K562 (cell line): ENCODE results near the gene SLC34A1. TPM values are rescaled to one million over a fixed set of nuclear protein-coding genes. Genes with fewer than 3 reads are reported as not detected.

Source experiments
- CHD2 ChIP-seq: IDR thresholded peaks from 2 replicates; pipeline ENCODE4 v1.6.1; 2011; ENCODE audit warnings: low read depth, low read length
- ERF ChIP-seq: fragments of 450-650 bp; formaldehyde crosslinking; IDR thresholded peaks from 2 replicates; pipeline ENCODE4 v1.4.0; 2020; ENCODE audit warnings: mild to moderate bottlenecking, mixed read lengths
- GATA2 ChIP-seq: sonication (generic); formaldehyde crosslinking; IDR thresholded peaks from 2 replicates; pipeline ENCODE4 v1.4.0; 2020; ENCODE audit warnings: mild to moderate bottlenecking, missing genetic modification reagents
- JUN ChIP-seq, 2 experiments: sonication (generic) in 1 of 2; formaldehyde crosslinking in 1 of 2; IDR thresholded peaks; 2 replicates each; pipeline versions ENCODE4 v1.6.1 to v1.8.0; 2012 to 2022; ENCODE audit warnings: borderline replicate concordance in 2 of 2, mild to moderate bottlenecking in 2 of 2, improper control_type of control experiment in 1 of 2, low read depth in 1 of 2, low read length in 1 of 2, missing genetic modification reagents in 1 of 2
- JUND ChIP-seq, 2 experiments: IDR thresholded peaks; 2 replicates in 1 of 2; 3 replicates in 1 of 2; pipeline ENCODE4 v1.6.1; 2011; ENCODE audit warnings: borderline replicate concordance in 2 of 2, low read depth in 2 of 2, low read length in 2 of 2, improper control_type of control experiment in 1 of 2, missing biosample characterization in 1 of 2, missing genetic modification characterization in 1 of 2, missing genetic modification reagents in 1 of 2
- KHSRP ChIP-seq: fragments of 450-650 bp; IDR thresholded peaks from 2 replicates; pipeline ENCODE4 v1.6.1; 2017
- MCM3 ChIP-seq: fragments of 450-650 bp; IDR thresholded peaks from 2 replicates; pipeline ENCODE4 v1.6.1; 2016
- MED1 ChIP-seq: sonication (generic); formaldehyde crosslinking; IDR thresholded peaks from 2 replicates; pipeline ENCODE4 v1.8.1; 2023; ENCODE audit warnings: missing genetic modification reagents, borderline replicate concordance
- NEUROD1 ChIP-seq: fragments of 150-350 bp; IDR thresholded peaks from 2 replicates; pipeline ENCODE4 v1.6.1; 2014; ENCODE audit warnings: borderline replicate concordance, low read length, low read depth; ENCODE audit not compliant: partially characterized antibody
- NKRF ChIP-seq: fragments of 450-650 bp; IDR thresholded peaks from 2 replicates; pipeline ENCODE4 v1.6.1; 2016; ENCODE audit warnings: borderline replicate concordance
- NR1H2 ChIP-seq: sonication (generic); formaldehyde crosslinking; IDR thresholded peaks from 2 replicates; pipeline ENCODE4 v1.4.0; 2020; ENCODE audit warnings: mild to moderate bottlenecking, missing genetic modification reagents
- POLR2AphosphoS2 ChIP-seq: IDR thresholded peaks from 2 replicates; pipeline ENCODE4 v1.6.1; 2012; ENCODE audit warnings: low read length, improper control_type of control experiment
- PYGO2 ChIP-seq: fragments of 450-650 bp; IDR thresholded peaks from 2 replicates; pipeline ENCODE4 v1.6.1; 2016; ENCODE audit warnings: mild to moderate bottlenecking, missing genetic modification characterization, moderate library complexity, missing compliant biosample characterization
- RBFOX2 ChIP-seq: fragments of 200-400 bp; formaldehyde crosslinking; IDR thresholded peaks from 2 replicates; pipeline ENCODE4 v1.6.1; 2017; ENCODE audit warnings: low read depth, mild to moderate bottlenecking, low read length, moderate library complexity
- RCOR1 ChIP-seq, 2 experiments: IDR thresholded peaks; 2 replicates each; pipeline ENCODE4 v1.6.1; 2012; ENCODE audit warnings: low read depth in 2 of 2, low read length in 2 of 2, borderline replicate concordance in 1 of 2, improper control_type of control experiment in 1 of 2
- SIX5 ChIP-seq, 2 experiments: IDR thresholded peaks; 2 replicates each; pipeline ENCODE4 v1.6.1; 2011; ENCODE audit warnings: low read length in 2 of 2, borderline replicate concordance in 1 of 2, low read depth in 1 of 2, mild to moderate bottlenecking in 1 of 2, moderate library complexity in 1 of 2; ENCODE audit not compliant: insufficient read depth in 1 of 2
- SPI1 ChIP-seq: IDR thresholded peaks from 2 replicates; pipeline ENCODE4 v1.6.1; 2011; ENCODE audit warnings: low read depth, low read length, control low read depth, borderline replicate concordance
- TBL1XR1 ChIP-seq, 2 experiments: IDR thresholded peaks; 2 replicates each; pipeline ENCODE4 v1.6.1; 2012; ENCODE audit warnings: improper control_type of control experiment in 2 of 2, low read length in 2 of 2, mild to moderate bottlenecking in 1 of 2
- ZFX ChIP-seq: sonication (generic); formaldehyde crosslinking; IDR thresholded peaks from 2 replicates; pipeline ENCODE4 v1.8.0; 2022; ENCODE audit warnings: mild to moderate bottlenecking, missing genetic modification reagents, moderate library complexity
- ZKSCAN1 ChIP-seq: fragments of 150-350 bp; IDR thresholded peaks from 2 replicates; pipeline ENCODE4 v1.6.1; 2016; ENCODE audit warnings: low read depth, low read length
- ZSCAN29 ChIP-seq: fragments of 450-650 bp; IDR thresholded peaks from 2 replicates; pipeline ENCODE4 v1.6.1; 2017
- polyA plus RNA-seq, 8 experiments: library from polyadenylated mRNA; depleted of rRNA in 4 of 8; stranded (reverse) in 5 of 8; unstranded in 3 of 8; fragments of >200 nt; fragmentation: Nextera tagmentation in 2 of 8; fragmentation: Illumina TruSeq in 1 of 8; extraction: Ambion mirVana in 2 of 8; extraction: Trizol in 1 of 8; gene quantifications; 2 replicates each; pipeline versions ENCODE4 v1.2.1 to v1.2.3, GENCODE V29; 2011 to 2014; ENCODE audit warnings: inconsistent platforms in 1 of 8, missing spikeins in 1 of 8
- total RNA-seq, 7 experiments: library from RNA; depleted of rRNA in 6 of 7; stranded (reverse); fragments of >200 nt in 6 of 7; fragmentation: Illumina TruSeq in 2 of 7; extraction: Trizol in 2 of 7; gene quantifications; 2 replicates each; pipeline versions ENCODE4 v1.2.1 to v1.2.3, GENCODE V29; 2011 to 2021; ENCODE audit warnings: low replicate concordance in 1 of 7
- TF ChIP-seq, protein P1 (sequence below): fragments of 450-650 bp; IDR thresholded peaks from 2 replicates; pipeline ENCODE4 v1.7.1; 2018; ENCODE audit warnings: mild to moderate bottlenecking, low read depth; ENCODE audit not compliant: partially characterized antibody

Gene SLC34A1
- total and polyA plus RNA-seq, 9 of the 15 experiments (the other 6 are each of a cell fraction or from before 2014, with no cell fraction given), result not detected

- no peak for TF ChIP-seq ERF (CRISPR knock-in tag)
- peak; percentile 41; the same call in 1 of the 2 replicates for TF ChIP-seq JUN (IDR thresholded peaks at IDR 0.05; ENCODE audit: borderline replicate concordance, low read depth, low read length)
- no peak for TF ChIP-seq JUN (CRISPR knock-in tag; IDR thresholded peaks at IDR 0.05; ENCODE audit: borderline replicate concordance)
- TF ChIP-seq GATA2 (CRISPR knock-in tag), result no peak
- TF ChIP-seq ZFX, result peak; percentile 84
- TF ChIP-seq SIX5 (IDR thresholded peaks at IDR 0.05; ENCODE audit: borderline replicate concordance in 1 of 2, insufficient read depth in 1 of 2, low read depth in 1 of 2, low read length in 2 of 2), result peak; percentile 83 to 89
- TF ChIP-seq MED1 (CRISPR knock-in tag), result no peak
- 0 out of 2 replicates have a peak, but pooled peaks have one; percentile 75 for TF ChIP-seq NR1H2 (CRISPR knock-in tag)
- 0 out of 2 replicates have a peak, but pooled peaks have one; percentile 20 for TF ChIP-seq PYGO2 (tag)
- peak; percentile 94 for TF ChIP-seq NKRF
- TF ChIP-seq RBFOX2, result peak; percentile 94
- no peak for TF ChIP-seq POLR2AphosphoS2
- TF ChIP-seq KHSRP, result 0 out of 2 replicates have a peak, but pooled peaks have one; percentile 15
- TF ChIP-seq JUND (IDR thresholded peaks at IDR 0.05; ENCODE audit: borderline replicate concordance, low read depth, low read length), result peak; percentile 48
- TF ChIP-seq JUND (tag; IDR thresholded peaks at IDR 0.05; ENCODE audit: borderline replicate concordance, low read depth, low read length), result peak; percentile 20; the same call in 1 of the 3 replicates
- peak; percentile 86 for TF ChIP-seq NEUROD1
- TF ChIP-seq MCM3, result no peak
- TF ChIP-seq SPI1, result peak; percentile 81
- TF ChIP-seq CHD2, result peak; percentile 86
- peak in 1 of 2 experiments; percentile 25; a peak in 1 of 4 replicates for TF ChIP-seq TBL1XR1 (IDR thresholded peaks at IDR 0.05; ENCODE audit: low read length in 2 of 2)
- no peak for TF ChIP-seq RCOR1 (IDR thresholded peaks at IDR 0.05; ENCODE audit: borderline replicate concordance in 1 of 2, low read depth in 2 of 2, low read length in 2 of 2)
- 0 out of 2 replicates have a peak, but pooled peaks have one; percentile 23 for TF ChIP-seq ZKSCAN1
- 0 out of 2 replicates have a peak, but pooled peaks have one; percentile 21 for TF ChIP-seq ZSCAN29
- TF ChIP-seq, protein P1, sequence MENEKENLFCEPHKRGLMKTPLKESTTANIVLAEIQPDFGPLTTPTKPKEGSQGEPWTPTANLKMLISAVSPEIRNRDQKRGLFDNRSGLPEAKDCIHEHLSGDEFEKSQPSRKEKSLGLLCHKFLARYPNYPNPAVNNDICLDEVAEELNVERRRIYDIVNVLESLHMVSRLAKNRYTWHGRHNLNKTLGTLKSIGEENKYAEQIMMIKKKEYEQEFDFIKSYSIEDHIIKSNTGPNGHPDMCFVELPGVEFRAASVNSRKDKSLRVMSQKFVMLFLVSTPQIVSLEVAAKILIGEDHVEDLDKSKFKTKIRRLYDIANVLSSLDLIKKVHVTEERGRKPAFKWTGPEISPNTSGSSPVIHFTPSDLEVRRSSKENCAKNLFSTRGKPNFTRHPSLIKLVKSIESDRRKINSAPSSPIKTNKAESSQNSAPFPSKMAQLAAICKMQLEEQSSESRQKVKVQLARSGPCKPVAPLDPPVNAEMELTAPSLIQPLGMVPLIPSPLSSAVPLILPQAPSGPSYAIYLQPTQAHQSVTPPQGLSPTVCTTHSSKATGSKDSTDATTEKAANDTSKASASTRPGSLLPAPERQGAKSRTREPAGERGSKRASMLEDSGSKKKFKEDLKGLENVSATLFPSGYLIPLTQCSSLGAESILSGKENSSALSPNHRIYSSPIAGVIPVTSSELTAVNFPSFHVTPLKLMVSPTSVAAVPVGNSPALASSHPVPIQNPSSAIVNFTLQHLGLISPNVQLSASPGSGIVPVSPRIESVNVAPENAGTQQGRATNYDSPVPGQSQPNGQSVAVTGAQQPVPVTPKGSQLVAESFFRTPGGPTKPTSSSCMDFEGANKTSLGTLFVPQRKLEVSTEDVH, result peak; percentile 99
Observed at GRCh38 chr5:177351392-177352329, 32.6 kb upstream of the SLC34A1 start, which contains the start of gene LMAN2 (continued).
